GM12878 (cell line): Measurements from ENCODE around the gene PCNX4. TPM values are rescaled to one million over a fixed set of nuclear protein-coding genes. Genes with fewer than 3 reads are reported as not detected.

Experiments used
- ATAC-seq: fragments of 200-7000 bp; cut with Tn5 transposase; 3 replicates; pipeline ENCODE4 v1.9.1; 2020; ENCODE audit warnings: mild to moderate bottlenecking, moderate library complexity
- BruUV-seq: library from RNA; stranded (reverse); fragments of 400-500 nt; replicated peaks from 2 replicates; lab custom pipeline; 2021; lab: Mats Ljungman, UMichigan
- CTCF ChIA-PET: fragments of 300-600 bp; sonication (Branson Sonifier 250); formaldehyde crosslinking; extraction: SDS; loops from one replicate; lab custom pipeline; 2021; ENCODE audit warnings: inconsistent platforms; lab: Yijun Ruan, JAX
- POLR2A ChIA-PET: fragments of 350-600 bp; formaldehyde crosslinking; extraction: SDS; loops from one replicate; lab custom pipeline; 2021; ENCODE audit warnings: inconsistent platforms; lab: Charles Lee
- RAD21 ChIA-PET: fragments of 300-600 bp; sonication (Branson Sonifier 250); formaldehyde crosslinking; loops from one replicate; lab custom pipeline; 2023; ENCODE audit warnings: antibody characterized with exemption; ENCODE audit not compliant: unreplicated experiment; lab: Charles Lee
- SMC1A ChIA-PET: fragments of 300-600 bp; sonication (Branson Sonifier 250); formaldehyde crosslinking; loops from one replicate; lab custom pipeline; 2023; ENCODE audit not compliant: unreplicated experiment, uncharacterized antibody; lab: Charles Lee
- DNase-seq: peaks from one replicate; pipeline ENCODE4 v3.0.0-alpha.2; 2011; ENCODE audit warnings: low read depth, low spot score
- FAIRE-seq: peaks from 3 replicates; lab custom pipeline; 2011; peaks lifted over from hg19 to GRCh38; lab: Jason Lieb, UNC
- H2AFZ ChIP-seq: 2 replicates; pipeline ENCODE4 v1.6.0; 2011; ENCODE audit warnings: low read depth, low read length, control low read depth; ENCODE audit not compliant: control insufficient read depth
- H3K27ac ChIP-seq: 2 replicates; pipeline ENCODE4 v1.5.1; 2011; ENCODE audit warnings: control low read depth; ENCODE audit not compliant: control insufficient read depth, insufficient read depth
- H3K27me3 ChIP-seq, 2 experiments: replicated peaks in 1 of 2; 2 replicates each; pipeline versions ENCODE4 v1.6.0 to v1.6.1; 2011; ENCODE audit warnings: low read length in 1 of 2; ENCODE audit not compliant: control insufficient read depth in 2 of 2, insufficient read depth in 2 of 2
- H3K36me3 ChIP-seq, 2 experiments: 2 replicates each; pipeline ENCODE4 v1.5.1; 2011; ENCODE audit warnings: low read length in 1 of 2; ENCODE audit not compliant: control insufficient read depth in 2 of 2, insufficient read depth in 2 of 2
- H3K4me1 ChIP-seq: 2 replicates; pipeline ENCODE4 v1.6.1; 2011; ENCODE audit warnings: mild to moderate bottlenecking, low read length, moderate library complexity, mixed read lengths; ENCODE audit not compliant: control insufficient read depth, insufficient read depth
- H3K4me2 ChIP-seq: 2 replicates; pipeline ENCODE4 v1.6.0; 2011; ENCODE audit warnings: control low read depth; ENCODE audit not compliant: control insufficient read depth, insufficient read depth
- H3K4me3 ChIP-seq: fragments of 200-600 bp; sonication (generic); 2 replicates; pipeline ENCODE4 v1.5.1; 2016
- H3K79me2 ChIP-seq: 2 replicates; pipeline ENCODE4 v1.6.0; 2011; ENCODE audit warnings: low read length; ENCODE audit not compliant: control insufficient read depth, insufficient read depth
- H3K9ac ChIP-seq: 2 replicates; pipeline ENCODE4 v1.8.0; 2011; ENCODE audit warnings: low read length, control low read depth, mixed read lengths; ENCODE audit not compliant: control insufficient read depth, insufficient read depth
- H3K9me3 ChIP-seq: replicated peaks from 3 replicates; pipeline ENCODE4 v1.5.1; 2011; ENCODE audit warnings: mild to moderate bottlenecking, low read length; ENCODE audit not compliant: control insufficient read depth, insufficient read depth
- H4K20me1 ChIP-seq: 2 replicates; pipeline ENCODE4 v1.6.0; 2011; ENCODE audit not compliant: control insufficient read depth, insufficient read depth
- CHD1 ChIP-seq: IDR thresholded peaks from 2 replicates; pipeline ENCODE4 v1.6.1; 2012; ENCODE audit warnings: low read depth, low read length, improper control_type of control experiment
- E2F8 ChIP-seq: fragments of 450-650 bp; IDR thresholded peaks from 2 replicates; pipeline ENCODE4 v1.6.1; 2018; ENCODE audit warnings: mild to moderate bottlenecking, low read depth, moderate library complexity; ENCODE audit not compliant: partially characterized antibody
- EGR1 ChIP-seq, 2 experiments: IDR thresholded peaks; 1 replicate in 1 of 2; 2 replicates in 1 of 2; pipeline ENCODE4 v1.6.1; 2011 to 2012; ENCODE audit warnings: low read depth in 2 of 2, low read length in 2 of 2, borderline replicate concordance in 1 of 2, mild to moderate bottlenecking in 1 of 2, moderate library complexity in 1 of 2
- HDGF ChIP-seq: fragments of 450-650 bp; IDR thresholded peaks from 2 replicates; pipeline ENCODE4 v1.6.1; 2016; ENCODE audit warnings: antibody characterized with exemption
- NR2C2 ChIP-seq: IDR thresholded peaks from 2 replicates; pipeline ENCODE4 v1.6.1; 2011; ENCODE audit warnings: borderline replicate concordance, low read depth; ENCODE audit not compliant: control insufficient read depth, insufficient read length
- USF2 ChIP-seq: IDR thresholded peaks from 2 replicates; pipeline ENCODE4 v1.6.1; 2011; ENCODE audit warnings: low read depth, low read length, improper control_type of control experiment, borderline replicate concordance
- ZBTB33 ChIP-seq: fragments of 450-650 bp; IDR thresholded peaks from 2 replicates; pipeline ENCODE4 v1.6.1; 2017; ENCODE audit warnings: mild to moderate bottlenecking
- ZNF687 ChIP-seq: fragments of 450-650 bp; IDR thresholded peaks from 2 replicates; pipeline ENCODE4 v1.6.1; 2017; ENCODE audit warnings: mild to moderate bottlenecking, moderate library complexity
- WGBS: methylation state at CpG from one replicate; pipeline ENCODE4 v1.1.6; 2016; ENCODE audit warnings: low lambda C conversion rate; ENCODE audit not compliant: insufficient replicate concordance, insufficient coverage; ENCODE audit errors: missing lambda C conversion rate; 5-methylcytosine and 5-hydroxymethylcytosine counted together
- in situ Hi-C: fragments of 300-500 bp; cut with MboI; formaldehyde crosslinking; loops from 9 replicates; pipeline ENCODE4 v1.14.3; 2018; ENCODE audit warnings: mixed read lengths
- intact Hi-C: fragments of 100-400 bp; cut with micrococcal nuclease; formaldehyde crosslinking; loops from one replicate; pipeline ENCODE4 v1.14.2; 2022; ENCODE audit not compliant: unreplicated experiment
- polyA plus RNA-seq, 11 experiments: library from polyadenylated mRNA; depleted of rRNA in 4 of 11; unstranded in 6 of 11; stranded (reverse) in 5 of 11; fragments of >200 nt; fragmentation: Nextera tagmentation in 4 of 11; fragmentation: Illumina TruSeq in 1 of 11; extraction: Ambion mirVana in 4 of 11; extraction: Trizol in 1 of 11; gene quantifications; 1 replicate in 1 of 11; 2 replicates in 10 of 11; pipeline versions ENCODE4 v1.2.1 to v1.2.3, GENCODE V29; 2011 to 2016; ENCODE audit warnings: inconsistent platforms in 2 of 11, missing spikeins in 2 of 11, low read depth in 1 of 11
- total RNA-seq, 4 experiments: library from RNA; depleted of rRNA in 3 of 4; stranded (reverse); fragments of >200 nt in 3 of 4; fragmentation: Illumina TruSeq in 1 of 4; extraction: Trizol in 1 of 4; gene quantifications; 2 replicates each; pipeline versions ENCODE4 v1.2.1 to v1.2.3, GENCODE V29; 2013 to 2021

Gene PCNX4
- total and polyA plus RNA-seq, 10 of the 15 experiments (the other 5 are each of a cell fraction or from before 2014, with no cell fraction given): 13.8 to 56.6 (median 39.4) TPM

- no peak for TF ChIP-seq E2F8
- TF ChIP-seq, all 136 proteins: peak for 2
These were observed 800 bp downstream of the PCNX4 start (continued) for GRCh38 chr14:60092526-60092920.

- SMC1A ChIA-PET: interaction anchor here (1.0 to 2.7 kb wide), 7 partner anchors 14 to 126 kb away, joined by 3 to 14 read pairs (median 3); partner anchors contain the start of gene DHRS7
- POLR2A ChIA-PET: interaction anchor here (0.6 to 3.0 kb wide), 7 partner anchors 12 to 155 kb away, joined by 4 to 20 read pairs (median 6); partner anchors contain the start of genes DHRS7 and PPM1A
These were observed 1.4 kb downstream of the PCNX4 start for GRCh38 chr14:60093080-60093479.

More at GRCh38 chr14:60093080-60093479, 1.4 kb downstream of the PCNX4 start:
- peak overlapping the region; percentile 74 for H3K4me3 ChIP-seq
- no peaks in the 10 kb centered on the region for H4K20me1 ChIP-seq
- no peaks in the 10 kb centered on the region; the same call in 2 of the 3 replicates for H3K9me3 ChIP-seq
- peak overlapping the region; percentile 95 for H3K27ac ChIP-seq
- H3K9ac ChIP-seq: peak overlapping the region; percentile 96
- BruUV-seq: no TSS peak
- peaks cover 0 to 4% of the 10 kb centered on the region in 2 experiments; a peak in 1 of 4 replicates for H3K36me3 ChIP-seq
- WGBS: 2% methylated on average over 3 of the region's 3 CpGs
- no peaks in the 10 kb centered on the region for H3K27me3 ChIP-seq
- ChIA-PET CTCF (interaction anchor here (1.6 to 2.5 kb wide), 5 partner anchors 67 to 238 kb away, joined by 4 to 14 read pairs (median 11); partner anchors contain the start of gene DHRS7), RAD21 (interaction anchor here (1.2 to 2.8 kb wide), 5 partner anchors 72 to 157 kb away, joined by 3 to 19 read pairs (median 8); partner anchors contain the start of genes DHRS7 and PPM1A)
- no peak for DNase-seq
- TF ChIP-seq CHD1 (no peak), EGR1 (IDR thresholded peaks at IDR 0.05; ENCODE audit: borderline replicate concordance in 1 of 2, low read depth in 2 of 2, low read length in 2 of 2) (no peak), ZNF687 (no peak), NR2C2 (no peak), HDGF (no peak), ZBTB33 (no peak), USF2 (no peak)
- peak overlapping the region; percentile 24; the same call in 1 of the 2 replicates for H2AFZ ChIP-seq
- intact Hi-C loops (loop anchor here (2.0 to 10.0 kb wide), 5 partner anchors 90 to 608 kb away; partner anchors contain the start of genes JKAMP, L3HYPDH and PPM1A), in situ Hi-C loops (no loop called here)
- peaks cover 11% of the 10 kb centered on the region for H3K4me1 ChIP-seq
- H3K4me2 ChIP-seq: peak overlapping the region; percentile 87
- H3K79me2 ChIP-seq: peaks cover 56% of the 10 kb centered on the region
- ATAC-seq: no peak
- no peak for FAIRE-seq
